ENCODE results near the gene CPM.

The CPM gene

DNA sequence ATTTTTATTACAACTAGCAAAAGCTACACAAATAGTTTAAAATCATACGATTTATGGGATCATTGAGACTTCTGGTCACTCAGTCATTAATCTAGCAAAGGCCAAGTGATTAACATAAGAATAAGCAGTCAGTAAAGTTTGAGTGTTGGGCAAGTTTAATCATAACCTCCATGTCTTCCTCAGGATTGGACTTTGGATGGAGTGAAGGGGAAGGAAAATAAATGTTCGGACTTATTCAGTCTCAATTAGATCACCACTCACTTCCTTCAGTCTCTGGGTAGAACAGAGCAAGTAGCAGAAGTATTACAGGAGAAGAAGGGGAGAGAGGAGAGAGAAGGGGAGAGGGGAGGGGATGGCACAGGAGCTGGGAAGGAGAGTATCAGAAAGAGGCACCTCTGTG lies 31.4 kb downstream of the CPM start:
- Mint-ChIP-seq H3K9me3 (peaks cover 2% of the 10 kb centered on the region), H3K4me3 (no peak overlapping the region), H3K4me1 (peaks cover 52% of the 10 kb centered on the region), H3K36me3 (no peaks in the 10 kb centered on the region), H3K27ac (peak overlapping the region; percentile 14), H3K27me3 (no peaks in the 10 kb centered on the region)
- ATAC-seq, result no peak

DNA sequence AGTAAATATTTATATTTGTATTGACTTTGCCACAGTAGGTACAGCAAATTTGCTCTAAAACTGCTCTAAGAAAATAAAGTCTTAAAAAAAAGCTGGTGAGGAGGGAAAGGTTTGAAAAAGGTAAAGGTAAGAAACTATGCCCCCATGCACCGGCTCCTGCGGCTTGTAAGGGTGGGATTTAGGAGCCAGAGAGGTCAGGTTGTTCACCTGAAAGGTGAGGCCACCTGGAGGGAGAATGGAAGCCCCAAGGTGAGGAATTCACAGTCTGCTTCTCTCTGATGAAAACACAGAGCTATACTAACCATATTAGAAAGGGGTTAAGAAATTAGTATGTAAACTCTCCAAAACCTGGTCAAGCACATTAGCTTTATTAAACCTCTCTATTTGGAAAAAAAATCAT lies 31.8 kb downstream of the CPM start:
- Mint-ChIP-seq H3K4me1 (peaks cover 56% of the 10 kb centered on the region), H3K9me3 (peaks cover 2% of the 10 kb centered on the region), H3K4me3 (no peak overlapping the region), H3K36me3 (no peaks in the 10 kb centered on the region), H3K27me3 (no peaks in the 10 kb centered on the region), H3K27ac (peak overlapping the region; percentile 14)
- no peak for ATAC-seq

DNA sequence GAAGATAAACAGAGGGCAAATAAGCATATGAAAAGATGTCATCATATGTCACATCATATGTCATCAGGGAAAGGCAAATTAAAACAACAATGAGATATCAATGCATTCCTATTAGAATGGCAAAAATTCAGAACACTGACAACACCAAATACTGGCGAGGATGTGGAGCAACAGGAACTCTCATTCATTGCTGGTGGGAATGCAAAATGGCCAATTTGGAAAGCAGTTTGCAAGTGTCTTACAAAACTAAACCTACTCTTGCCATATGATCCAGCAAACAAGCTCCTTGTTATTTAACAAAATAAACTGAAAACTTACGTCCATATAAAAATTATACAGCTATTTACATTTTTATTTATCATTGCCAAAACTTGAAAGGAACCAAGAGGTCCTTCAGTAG lies 32.7 kb downstream of the CPM start:
- Mint-ChIP-seq H3K27me3 (no peaks in the 10 kb centered on the region), H3K9me3 (peaks cover 2% of the 10 kb centered on the region), H3K4me1 (peaks cover 62% of the 10 kb centered on the region), H3K36me3 (no peaks in the 10 kb centered on the region), H3K27ac (peak overlapping the region; percentile 10), H3K4me3 (no peak overlapping the region)
- ATAC-seq, result no peak

DNA sequence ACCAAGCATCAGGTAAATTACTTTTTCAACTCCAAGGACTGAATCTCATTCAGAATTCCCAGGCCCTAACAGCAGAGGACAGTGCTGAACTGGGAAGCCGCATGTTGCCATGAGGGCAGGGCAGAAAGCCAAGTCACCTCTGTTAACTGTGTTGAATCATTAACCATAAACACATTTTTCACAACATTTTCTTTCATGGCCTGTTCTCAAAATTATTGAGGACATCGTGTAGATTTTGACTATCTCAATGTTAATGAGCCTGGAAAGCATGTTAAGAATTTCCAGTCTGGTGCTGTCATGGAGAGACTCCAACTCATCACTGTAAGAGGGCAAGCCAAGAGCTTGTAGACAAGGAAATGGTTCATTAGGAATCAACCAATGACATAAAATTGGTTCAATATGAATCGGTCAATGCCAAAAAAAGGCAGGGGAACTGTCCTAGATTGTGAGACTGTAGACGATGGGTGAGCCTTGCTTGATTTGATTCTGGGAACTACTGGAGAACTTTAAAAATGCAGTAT lies 33.7 kb downstream of the CPM start:
- H3K9me3 Mint-ChIP-seq, result peaks cover 2% of the 10 kb centered on the region
- ATAC-seq, result no peak
- H3K27ac Mint-ChIP-seq, result no peak overlapping the region
- no peaks in the 10 kb centered on the region for H3K36me3 Mint-ChIP-seq
- H3K4me3 Mint-ChIP-seq, result no peak overlapping the region
- peaks cover 54% of the 10 kb centered on the region for H3K4me1 Mint-ChIP-seq
- H3K27me3 Mint-ChIP-seq, result no peaks in the 10 kb centered on the region

DNA sequence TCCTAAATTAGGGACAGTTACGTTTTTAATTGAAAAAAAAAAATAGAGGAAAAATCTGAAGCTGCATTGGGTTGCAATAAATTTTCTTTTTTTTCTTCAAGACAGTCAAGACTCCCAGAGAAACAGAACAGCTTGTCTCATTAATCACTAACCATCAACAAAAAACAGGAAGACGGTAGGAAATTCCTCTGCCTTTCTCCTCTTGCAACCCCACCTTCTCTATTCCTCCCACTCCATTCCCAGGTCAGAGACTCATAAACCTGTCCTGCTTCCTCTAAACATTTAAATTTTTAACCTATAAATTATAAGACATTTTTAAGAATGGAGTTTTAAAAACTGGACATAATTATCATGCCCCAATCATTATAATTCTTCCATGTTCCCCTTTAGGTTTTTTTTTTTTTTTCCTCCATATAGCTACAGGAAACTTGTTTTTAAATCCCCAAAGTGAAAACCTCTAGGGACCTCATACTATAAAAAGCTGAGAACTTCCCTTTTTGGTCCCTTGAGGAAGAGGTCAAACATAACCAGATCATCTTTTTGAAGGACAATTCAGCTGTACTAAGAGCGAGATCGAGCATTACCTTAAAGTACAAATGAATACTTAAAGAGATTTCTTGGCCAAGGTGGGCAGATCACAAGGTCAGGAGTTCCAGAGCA lies 36.0 kb downstream of the CPM start:
- peak; percentile 79 for ATAC-seq
- peaks cover 34% of the 10 kb centered on the region for H3K4me1 Mint-ChIP-seq
- H3K27ac Mint-ChIP-seq, result peak overlapping the region; percentile 51
- H3K36me3 Mint-ChIP-seq, result no peaks in the 10 kb centered on the region
- H3K4me3 Mint-ChIP-seq, result peak overlapping the region; percentile 37
- no peaks in the 10 kb centered on the region for H3K9me3 Mint-ChIP-seq
- H3K27me3 Mint-ChIP-seq, result no peaks in the 10 kb centered on the region

DNA sequence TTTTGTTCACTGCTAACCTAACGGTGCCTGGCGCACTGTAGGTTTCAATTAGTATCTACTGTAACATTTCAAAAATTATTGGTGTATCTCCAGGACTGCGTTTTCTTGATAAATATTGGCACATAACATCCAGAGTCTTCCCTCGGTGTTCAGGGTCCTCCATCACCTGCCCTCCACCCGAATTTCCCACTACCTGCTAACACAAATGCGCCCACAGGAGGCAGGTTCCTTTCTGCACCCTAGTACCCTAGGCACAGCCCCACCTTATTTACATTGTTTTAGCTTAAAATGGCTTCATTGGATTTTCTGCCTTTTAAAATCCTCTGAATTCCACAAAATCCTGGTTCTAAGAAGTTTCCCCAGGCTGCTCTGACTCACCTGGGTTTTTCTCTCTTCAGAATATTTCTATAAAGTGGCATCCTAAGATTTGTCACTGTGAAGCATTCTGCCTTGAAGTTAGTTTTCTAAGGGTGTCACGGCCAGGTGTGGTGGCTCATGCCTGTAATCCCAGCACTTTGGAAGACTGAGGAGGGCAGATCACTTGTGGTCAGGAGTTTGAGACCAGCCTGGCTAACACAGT lies 38.6 kb downstream of the CPM start:
- Mint-ChIP-seq H3K27me3 (no peaks in the 10 kb centered on the region), H3K4me3 (no peak overlapping the region), H3K4me1 (peaks cover 42% of the 10 kb centered on the region), H3K36me3 (no peaks in the 10 kb centered on the region), H3K9me3 (no peaks in the 10 kb centered on the region), H3K27ac (no peak overlapping the region)
- ATAC-seq, result no peak

DNA sequence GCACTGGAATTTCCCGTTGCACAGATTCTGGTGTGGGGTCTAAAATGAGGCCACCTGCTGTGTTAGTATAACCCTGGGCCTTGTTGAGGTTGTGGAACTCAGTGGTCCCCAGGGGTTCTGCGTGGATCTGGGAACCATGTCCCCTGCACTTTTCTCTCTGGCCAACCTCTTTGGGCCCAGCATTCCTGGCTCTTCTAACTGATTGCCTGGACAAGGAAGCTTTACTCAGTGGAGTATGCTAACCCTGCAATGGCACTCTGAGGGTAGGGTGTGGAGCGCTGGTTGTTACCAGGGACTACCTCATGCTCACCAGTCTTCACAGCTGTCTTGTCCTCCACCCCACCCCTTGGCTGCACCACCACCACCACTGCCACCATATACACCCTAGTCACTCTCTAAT lies 39.2 kb downstream of the CPM start:
- Mint-ChIP-seq H3K27ac (no peak overlapping the region), H3K9me3 (no peaks in the 10 kb centered on the region), H3K27me3 (no peaks in the 10 kb centered on the region), H3K4me3 (no peak overlapping the region), H3K4me1 (peaks cover 43% of the 10 kb centered on the region), H3K36me3 (no peaks in the 10 kb centered on the region)
- no peak for ATAC-seq

DNA sequence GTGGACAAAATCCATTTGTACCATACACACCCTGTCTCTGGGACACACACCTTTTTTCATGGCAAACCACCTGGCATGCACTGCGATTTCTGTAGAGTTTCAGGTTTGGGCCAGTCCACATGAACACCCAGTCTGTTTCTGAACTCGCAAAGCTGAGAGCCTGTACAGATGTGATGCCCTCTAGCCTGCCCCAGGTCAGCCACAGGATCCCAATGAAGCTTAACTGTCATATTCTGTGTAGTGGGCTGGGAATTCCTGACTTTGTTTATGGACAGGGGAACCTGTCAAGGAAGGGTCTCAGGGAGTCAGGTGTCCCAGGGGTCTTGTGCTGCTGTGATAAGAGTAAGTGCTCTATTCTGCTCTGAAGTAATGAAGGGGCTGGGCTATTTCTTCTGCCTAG lies 39.8 kb downstream of the CPM start:
- peaks cover 43% of the 10 kb centered on the region for H3K4me1 Mint-ChIP-seq
- H3K27ac Mint-ChIP-seq, result no peak overlapping the region
- H3K9me3 Mint-ChIP-seq, result no peaks in the 10 kb centered on the region
- no peak for ATAC-seq
- no peaks in the 10 kb centered on the region for H3K36me3 Mint-ChIP-seq
- H3K4me3 Mint-ChIP-seq, result no peak overlapping the region
- H3K27me3 Mint-ChIP-seq, result no peaks in the 10 kb centered on the region

DNA sequence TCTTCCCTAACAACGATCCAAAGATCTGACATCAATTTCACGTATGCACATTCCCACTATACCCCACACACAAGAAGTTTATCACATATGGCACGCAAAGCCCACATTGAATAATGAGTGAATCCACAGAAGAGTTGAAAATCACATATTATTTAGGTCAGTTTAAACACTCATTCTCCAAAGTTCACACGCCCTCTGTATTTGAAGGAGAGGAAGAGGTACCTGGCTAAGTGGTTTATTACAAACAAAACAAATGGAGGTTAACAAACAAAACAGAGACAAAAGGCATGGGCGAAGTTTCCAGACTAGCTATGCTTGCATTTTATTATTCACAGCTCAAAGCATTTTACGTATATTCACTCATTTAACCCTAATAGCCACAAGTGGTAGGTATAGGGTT lies 41.8 kb downstream of the CPM start:
- no peak for ATAC-seq

DNA sequence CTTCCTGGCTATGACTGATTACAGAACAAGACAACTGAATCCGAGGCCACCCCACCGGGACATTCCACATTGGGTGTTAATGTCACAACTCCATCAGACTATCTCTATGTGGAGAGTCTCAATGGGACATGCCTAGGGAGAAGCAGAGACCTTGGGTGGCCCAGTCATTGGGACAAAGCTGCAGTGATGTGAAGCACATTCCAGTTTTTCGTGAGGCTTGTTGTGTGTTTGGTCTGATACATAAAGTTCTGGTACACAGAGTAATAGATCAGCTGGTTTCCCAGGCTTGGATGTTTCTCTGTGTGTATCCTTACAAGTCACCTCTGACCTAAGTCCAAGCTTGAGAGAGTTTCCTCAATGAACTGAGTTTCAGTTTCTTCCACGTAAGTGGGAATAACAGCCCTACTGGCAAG lies 42.3 kb downstream of the CPM start:
- peaks cover 20% of the 10 kb centered on the region for H3K4me1 Mint-ChIP-seq
- H3K27me3 Mint-ChIP-seq, result no peaks in the 10 kb centered on the region
- no peak overlapping the region for H3K27ac Mint-ChIP-seq
- H3K9me3 Mint-ChIP-seq, result no peaks in the 10 kb centered on the region
- ATAC-seq, result no peak
- H3K36me3 Mint-ChIP-seq, result no peaks in the 10 kb centered on the region
- no peak overlapping the region for H3K4me3 Mint-ChIP-seq

More for the DNA sequence above, 41.8 kb downstream of the CPM start:
- no peaks in the 10 kb centered on the region for H3K27me3 Mint-ChIP-seq
- H3K4me1 Mint-ChIP-seq, result peaks cover 24% of the 10 kb centered on the region
- H3K27ac Mint-ChIP-seq, result no peak overlapping the region
- no peak overlapping the region for H3K4me3 Mint-ChIP-seq
- no peaks in the 10 kb centered on the region for H3K9me3 Mint-ChIP-seq
- no peaks in the 10 kb centered on the region for H3K36me3 Mint-ChIP-seq

DNA sequence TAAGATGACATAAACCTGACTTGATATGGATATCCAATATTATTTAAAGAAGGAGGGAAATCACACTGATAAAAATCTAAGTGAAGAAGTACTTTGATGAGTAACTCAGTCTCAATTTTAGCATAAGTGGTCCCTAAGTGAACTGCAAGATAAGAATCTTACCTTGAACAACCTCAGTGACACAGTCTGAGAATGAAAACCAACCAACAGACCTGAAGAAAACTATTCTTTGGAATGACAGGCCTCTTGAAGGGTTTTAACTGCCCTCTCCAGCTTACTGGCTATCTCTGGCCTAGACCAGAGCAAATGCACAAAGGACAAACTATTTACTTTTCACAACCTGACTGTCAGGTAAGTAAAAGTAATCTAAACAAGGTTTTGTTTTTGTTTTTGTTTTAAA lies 44.7 kb downstream of the CPM start:
- H3K4me3 Mint-ChIP-seq, result no peak overlapping the region
- no peaks in the 10 kb centered on the region for H3K9me3 Mint-ChIP-seq
- no peaks in the 10 kb centered on the region for H3K36me3 Mint-ChIP-seq
- no peak overlapping the region for H3K27ac Mint-ChIP-seq
- H3K4me1 Mint-ChIP-seq, result peaks cover 14% of the 10 kb centered on the region
- H3K27me3 Mint-ChIP-seq, result no peaks in the 10 kb centered on the region
- no peak for ATAC-seq

DNA sequence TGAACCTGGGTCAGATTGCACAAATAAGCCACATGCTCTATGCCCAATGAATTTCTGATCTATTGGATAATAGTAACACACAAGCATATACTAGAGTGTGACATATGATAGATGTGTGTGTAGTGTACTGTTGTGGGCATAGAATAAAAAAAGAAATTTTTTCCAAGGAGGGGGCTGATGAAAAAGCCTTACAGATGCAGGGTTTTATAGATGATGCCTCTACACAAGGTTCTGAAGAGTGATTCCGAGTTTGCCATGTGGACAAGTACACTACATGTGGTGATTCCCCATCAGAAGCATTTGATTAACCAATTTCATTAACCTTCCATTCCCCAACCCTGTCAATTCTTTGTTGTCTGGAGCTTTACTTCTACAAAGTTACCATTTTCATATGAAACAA lies 45.3 kb downstream of the CPM start:
- H3K4me1 Mint-ChIP-seq, result peaks cover 19% of the 10 kb centered on the region
- H3K27ac Mint-ChIP-seq, result no peak overlapping the region
- H3K36me3 Mint-ChIP-seq, result no peaks in the 10 kb centered on the region

DNA sequence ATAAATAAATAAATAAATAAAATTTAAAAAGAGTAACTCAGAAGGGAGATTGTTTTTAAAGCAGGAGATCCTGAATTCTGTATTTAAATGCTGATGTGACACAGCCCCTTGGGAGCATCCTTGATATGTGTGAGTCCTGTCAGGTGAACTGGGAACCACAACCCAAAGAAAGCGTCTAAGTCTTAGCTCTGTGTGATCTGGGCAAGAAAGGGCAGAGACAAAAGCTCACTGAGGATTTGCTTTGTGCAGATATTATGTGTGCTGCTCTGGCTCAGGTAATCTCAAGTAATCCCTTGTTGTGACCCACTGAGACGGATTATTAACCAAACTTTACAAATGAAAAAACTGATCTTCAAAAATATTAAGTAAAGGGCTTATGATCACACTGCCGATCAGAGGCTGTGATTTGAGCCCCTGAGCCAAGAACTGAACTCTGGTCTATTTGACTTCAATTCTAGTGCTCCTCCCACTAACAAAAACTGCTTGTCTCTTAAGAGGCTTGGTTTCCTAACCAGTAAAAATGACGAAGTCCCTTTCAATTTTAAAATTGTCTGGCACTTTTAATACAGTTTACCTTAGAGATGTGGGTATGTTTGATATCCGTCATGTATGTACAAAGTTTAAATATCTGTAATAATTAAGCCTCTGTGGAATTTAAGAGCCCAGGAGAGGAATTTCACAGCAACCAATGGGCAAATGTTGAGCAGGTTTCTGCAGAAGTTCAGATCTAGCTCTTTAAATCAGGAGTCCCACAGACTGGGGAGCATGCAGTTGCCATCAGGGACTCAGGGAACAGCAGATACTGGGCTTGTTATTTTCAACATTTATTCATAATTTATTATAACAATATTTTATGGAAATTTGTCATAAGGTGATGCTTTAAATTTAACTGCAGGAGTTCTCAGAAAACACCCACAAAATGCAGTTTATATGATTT lies 46.1 kb downstream of the CPM start:
- no peak for ATAC-seq
- no peaks in the 10 kb centered on the region for H3K27me3 Mint-ChIP-seq
- H3K4me1 Mint-ChIP-seq, result peaks cover 21% of the 10 kb centered on the region
- no peak overlapping the region for H3K4me3 Mint-ChIP-seq
- no peaks in the 10 kb centered on the region for H3K36me3 Mint-ChIP-seq
- peaks cover 4% of the 10 kb centered on the region for H3K9me3 Mint-ChIP-seq
- H3K27ac Mint-ChIP-seq, result no peak overlapping the region

More for the DNA sequence above, 45.3 kb downstream of the CPM start:
- Mint-ChIP-seq H3K4me3 (no peak overlapping the region), H3K9me3 (no peaks in the 10 kb centered on the region), H3K27me3 (no peaks in the 10 kb centered on the region)
- no peak for ATAC-seq

DNA sequence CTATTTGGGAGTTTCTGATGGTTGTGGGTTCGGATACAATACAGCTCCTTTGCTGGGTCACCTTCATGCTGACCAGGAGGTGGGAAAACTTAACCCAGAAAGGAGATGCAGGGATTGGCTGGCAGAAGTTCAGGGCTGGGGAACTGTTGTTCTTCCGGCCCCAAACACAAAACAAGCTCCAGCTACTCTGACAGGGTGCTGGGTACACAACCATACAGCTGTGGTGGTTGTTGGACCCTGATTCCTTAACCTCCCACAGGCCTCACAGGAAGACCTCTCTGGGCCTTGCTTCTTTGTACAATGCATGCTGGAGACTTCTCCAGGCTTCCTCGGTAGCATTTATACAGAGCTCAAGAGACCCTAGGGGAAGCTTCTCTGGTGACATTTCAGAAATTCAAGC lies 47.6 kb downstream of the CPM start:
- H3K4me1 Mint-ChIP-seq, result peaks cover 14% of the 10 kb centered on the region
- H3K27me3 Mint-ChIP-seq, result no peaks in the 10 kb centered on the region
- H3K27ac Mint-ChIP-seq, result no peak overlapping the region
- no peaks in the 10 kb centered on the region for H3K36me3 Mint-ChIP-seq
- no peak overlapping the region for H3K4me3 Mint-ChIP-seq
- ATAC-seq, result no peak
- peaks cover 4% of the 10 kb centered on the region for H3K9me3 Mint-ChIP-seq

DNA sequence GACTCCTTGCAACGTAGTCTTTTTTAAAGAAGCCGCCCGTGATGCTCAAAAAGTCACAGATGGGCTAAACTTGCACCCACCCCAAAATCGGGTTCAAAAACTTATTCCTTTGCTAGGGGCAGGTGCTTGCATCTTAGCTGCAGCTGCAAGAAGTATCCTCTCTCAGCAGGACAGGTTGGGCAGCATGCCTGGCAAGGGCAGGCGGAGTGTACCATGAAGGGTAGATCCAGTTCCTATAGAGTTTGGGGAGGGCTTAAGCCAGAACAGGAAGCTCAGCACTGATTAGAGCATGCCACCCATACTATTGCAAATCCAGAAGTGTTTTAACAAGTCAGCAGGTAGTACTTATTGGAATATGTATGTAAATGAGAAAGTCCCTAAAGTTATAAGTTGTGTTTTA lies 48.7 kb downstream of the CPM start:
- H3K36me3 Mint-ChIP-seq, result no peaks in the 10 kb centered on the region
- H3K4me1 Mint-ChIP-seq, result peaks cover 7% of the 10 kb centered on the region
- H3K9me3 Mint-ChIP-seq, result peaks cover 4% of the 10 kb centered on the region

More for the DNA sequence above, 48.7 kb downstream of the CPM start:
- H3K4me3 Mint-ChIP-seq, result no peak overlapping the region
- H3K27me3 Mint-ChIP-seq, result no peaks in the 10 kb centered on the region
- no peak for ATAC-seq
- no peak overlapping the region for H3K27ac Mint-ChIP-seq
